ENCODE measurements around the gene YWHAG. TPM values are rescaled to one million over a fixed set of nuclear protein-coding genes. Genes with fewer than 3 reads are reported as not detected.

YWHAG gene
- total and polyA plus RNA-seq, 9 of the 15 experiments (the other 6 are each of a cell fraction or from before 2014, with no cell fraction given) = 30.4 to 246 (median 94.5) TPM

GRCh38 chr7:76286842-76287403 is 71.9 kb downstream of the YWHAG start (continued):
- TF ChIP-seq DACH1 (IDR thresholded peaks at IDR 0.05; ENCODE audit: partially characterized antibody) (no peak), ETV1 (tag; conservative IDR thresholded peaks at IDR 0.05; ENCODE audit: low read depth) (no peak), ZNF347 (CRISPR knock-in tag; IDR thresholded peaks at IDR 0.05; ENCODE audit: low read depth) (no peak), BCOR (IDR thresholded peaks at IDR 0.05) (no peak), SMARCE1 (IDR thresholded peaks at IDR 0.05) (no peak), NCOA2 (IDR thresholded peaks at IDR 0.05; ENCODE audit: partially characterized antibody in 2 of 2) (no peak)
- TF ChIP-seq, protein P1, sequence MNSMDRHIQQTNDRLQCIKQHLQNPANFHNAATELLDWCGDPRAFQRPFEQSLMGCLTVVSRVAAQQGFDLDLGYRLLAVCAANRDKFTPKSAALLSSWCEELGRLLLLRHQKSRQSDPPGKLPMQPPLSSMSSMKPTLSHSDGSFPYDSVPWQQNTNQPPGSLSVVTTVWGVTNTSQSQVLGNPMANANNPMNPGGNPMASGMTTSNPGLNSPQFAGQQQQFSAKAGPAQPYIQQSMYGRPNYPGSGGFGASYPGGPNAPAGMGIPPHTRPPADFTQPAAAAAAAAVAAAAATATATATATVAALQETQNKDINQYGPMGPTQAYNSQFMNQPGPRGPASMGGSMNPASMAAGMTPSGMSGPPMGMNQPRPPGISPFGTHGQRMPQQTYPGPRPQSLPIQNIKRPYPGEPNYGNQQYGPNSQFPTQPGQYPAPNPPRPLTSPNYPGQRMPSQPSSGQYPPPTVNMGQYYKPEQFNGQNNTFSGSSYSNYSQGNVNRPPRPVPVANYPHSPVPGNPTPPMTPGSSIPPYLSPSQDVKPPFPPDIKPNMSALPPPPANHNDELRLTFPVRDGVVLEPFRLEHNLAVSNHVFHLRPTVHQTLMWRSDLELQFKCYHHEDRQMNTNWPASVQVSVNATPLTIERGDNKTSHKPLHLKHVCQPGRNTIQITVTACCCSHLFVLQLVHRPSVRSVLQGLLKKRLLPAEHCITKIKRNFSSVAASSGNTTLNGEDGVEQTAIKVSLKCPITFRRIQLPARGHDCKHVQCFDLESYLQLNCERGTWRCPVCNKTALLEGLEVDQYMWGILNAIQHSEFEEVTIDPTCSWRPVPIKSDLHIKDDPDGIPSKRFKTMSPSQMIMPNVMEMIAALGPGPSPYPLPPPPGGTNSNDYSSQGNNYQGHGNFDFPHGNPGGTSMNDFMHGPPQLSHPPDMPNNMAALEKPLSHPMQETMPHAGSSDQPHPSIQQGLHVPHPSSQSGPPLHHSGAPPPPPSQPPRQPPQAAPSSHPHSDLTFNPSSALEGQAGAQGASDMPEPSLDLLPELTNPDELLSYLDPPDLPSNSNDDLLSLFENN (IDR thresholded peaks at IDR 0.05; ENCODE audit: low read depth in 2 of 2, low read length in 2 of 2) = no peak
